Endothelial cell (in vitro differentiated cells): Measurements from ENCODE around the gene CTNND2. TPM values are rescaled to one million over a fixed set of nuclear protein-coding genes. Genes with fewer than 3 reads are reported as not detected.

Experiments
- DNase-seq: peaks from one replicate; pipeline ENCODE4 v3.0.0; 2021; ENCODE audit warnings: low spot score
- H3K27ac Mint-ChIP-seq: one replicate; pipeline ENCODE4 v1.8.0; 2021; ENCODE audit warnings: mixed read lengths, inconsistent platforms; ENCODE audit not compliant: unreplicated experiment
- H3K27me3 Mint-ChIP-seq: one replicate; pipeline ENCODE4 v1.8.0; 2021; ENCODE audit warnings: mild to moderate bottlenecking, moderate library complexity, mixed read lengths, inconsistent platforms; ENCODE audit not compliant: unreplicated experiment
- H3K36me3 Mint-ChIP-seq: one replicate; pipeline ENCODE4 v1.8.0; 2021; ENCODE audit warnings: mild to moderate bottlenecking, low read depth, mixed read lengths, inconsistent platforms; ENCODE audit not compliant: unreplicated experiment
- H3K4me1 Mint-ChIP-seq: one replicate; pipeline ENCODE4 v1.8.0; 2021; ENCODE audit warnings: mild to moderate bottlenecking, mixed read lengths, inconsistent platforms; ENCODE audit not compliant: unreplicated experiment
- H3K4me3 Mint-ChIP-seq: one replicate; pipeline ENCODE4 v1.8.0; 2021; ENCODE audit warnings: mild to moderate bottlenecking, mixed read lengths, inconsistent platforms; ENCODE audit not compliant: unreplicated experiment
- H3K9me3 Mint-ChIP-seq: one replicate; pipeline ENCODE4 v1.8.0; 2021; ENCODE audit warnings: mixed read lengths, inconsistent platforms; ENCODE audit not compliant: unreplicated experiment
- total RNA-seq: library from RNA; stranded (reverse); fragmentation: NEBNext Ultra II Directional; extraction: Animal tissue kit (Norgen Biotek cat#: 25700); gene quantifications from one replicate; pipeline ENCODE4 v1.2.1, GENCODE V29; 2021; ENCODE audit not compliant: unreplicated experiment
- TF ChIP-seq, protein P1 (sequence below): fragments of 200-600 bp; sonication (generic); IDR thresholded peaks from one replicate; pipeline ENCODE4 v1.5.0; 2021; ENCODE audit warnings: antibody characterized with exemption; ENCODE audit not compliant: unreplicated experiment

Gene CTNND2
- total RNA-seq, 1 donor from 2014 or later = 3.6 TPM

DNA sequence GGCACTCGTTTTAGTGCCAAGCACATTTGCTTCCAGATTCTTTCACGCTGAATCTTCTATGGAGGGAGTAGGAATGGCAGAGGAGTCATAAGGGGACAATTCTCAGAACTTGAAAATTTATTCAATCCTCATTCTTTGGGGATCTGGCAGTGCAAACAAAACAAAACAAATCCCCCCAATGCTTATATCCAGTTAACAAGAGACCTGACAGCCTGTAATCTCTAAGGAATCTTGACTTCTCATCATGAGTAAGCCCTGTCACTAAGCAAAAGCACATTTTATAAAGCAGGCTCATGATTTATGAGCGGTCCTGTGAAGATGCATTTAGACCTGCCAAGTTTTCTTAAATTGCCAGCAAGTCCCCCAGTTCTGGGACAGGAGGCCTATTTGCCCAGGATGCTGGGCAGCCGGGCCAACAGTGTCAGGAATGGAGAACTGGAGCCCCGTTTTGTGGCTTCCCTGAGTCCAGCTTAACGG, 513.9 kb downstream of the CTNND2 start:
- Mint-ChIP-seq H3K9me3 (no peaks in the 10 kb centered on the region), H3K27me3 (peaks cover 9% of the 10 kb centered on the region), H3K4me1 (peaks cover 19% of the 10 kb centered on the region), H3K4me3 (no peak overlapping the region), H3K27ac (no peak overlapping the region), H3K36me3 (no peaks in the 10 kb centered on the region)
- no peak for DNase-seq
- TF ChIP-seq, protein P1, sequence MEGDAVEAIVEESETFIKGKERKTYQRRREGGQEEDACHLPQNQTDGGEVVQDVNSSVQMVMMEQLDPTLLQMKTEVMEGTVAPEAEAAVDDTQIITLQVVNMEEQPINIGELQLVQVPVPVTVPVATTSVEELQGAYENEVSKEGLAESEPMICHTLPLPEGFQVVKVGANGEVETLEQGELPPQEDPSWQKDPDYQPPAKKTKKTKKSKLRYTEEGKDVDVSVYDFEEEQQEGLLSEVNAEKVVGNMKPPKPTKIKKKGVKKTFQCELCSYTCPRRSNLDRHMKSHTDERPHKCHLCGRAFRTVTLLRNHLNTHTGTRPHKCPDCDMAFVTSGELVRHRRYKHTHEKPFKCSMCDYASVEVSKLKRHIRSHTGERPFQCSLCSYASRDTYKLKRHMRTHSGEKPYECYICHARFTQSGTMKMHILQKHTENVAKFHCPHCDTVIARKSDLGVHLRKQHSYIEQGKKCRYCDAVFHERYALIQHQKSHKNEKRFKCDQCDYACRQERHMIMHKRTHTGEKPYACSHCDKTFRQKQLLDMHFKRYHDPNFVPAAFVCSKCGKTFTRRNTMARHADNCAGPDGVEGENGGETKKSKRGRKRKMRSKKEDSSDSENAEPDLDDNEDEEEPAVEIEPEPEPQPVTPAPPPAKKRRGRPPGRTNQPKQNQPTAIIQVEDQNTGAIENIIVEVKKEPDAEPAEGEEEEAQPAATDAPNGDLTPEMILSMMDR = no peak

DNA sequence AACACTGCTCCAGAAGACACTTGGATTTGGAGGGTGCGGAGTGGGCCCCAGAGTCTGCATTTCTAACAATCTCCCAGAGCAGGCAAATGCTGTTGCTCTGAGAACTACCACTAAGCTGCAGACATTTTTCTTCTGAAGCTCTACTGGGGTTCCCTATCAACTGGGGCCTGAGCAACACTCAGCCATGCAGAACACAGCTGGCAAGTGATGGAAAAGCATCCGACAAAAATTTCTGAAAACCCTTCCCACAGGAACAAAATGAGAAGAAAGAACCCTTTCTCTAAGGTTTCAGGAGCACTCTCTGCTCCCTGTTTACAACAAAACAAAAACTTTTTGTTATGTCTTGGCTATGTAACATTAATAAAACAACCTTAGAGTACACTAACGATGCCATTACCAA, 516.9 kb downstream of the CTNND2 start:
- peaks cover 16% of the 10 kb centered on the region for H3K27me3 Mint-ChIP-seq
- H3K36me3 Mint-ChIP-seq = peaks cover 3% of the 10 kb centered on the region
- no peak for DNase-seq
- TF ChIP-seq, protein P1 = no peak
- H3K9me3 Mint-ChIP-seq = no peaks in the 10 kb centered on the region
- H3K4me3 Mint-ChIP-seq = no peak overlapping the region
- peaks cover 16% of the 10 kb centered on the region for H3K4me1 Mint-ChIP-seq
- H3K27ac Mint-ChIP-seq = no peak overlapping the region

DNA sequence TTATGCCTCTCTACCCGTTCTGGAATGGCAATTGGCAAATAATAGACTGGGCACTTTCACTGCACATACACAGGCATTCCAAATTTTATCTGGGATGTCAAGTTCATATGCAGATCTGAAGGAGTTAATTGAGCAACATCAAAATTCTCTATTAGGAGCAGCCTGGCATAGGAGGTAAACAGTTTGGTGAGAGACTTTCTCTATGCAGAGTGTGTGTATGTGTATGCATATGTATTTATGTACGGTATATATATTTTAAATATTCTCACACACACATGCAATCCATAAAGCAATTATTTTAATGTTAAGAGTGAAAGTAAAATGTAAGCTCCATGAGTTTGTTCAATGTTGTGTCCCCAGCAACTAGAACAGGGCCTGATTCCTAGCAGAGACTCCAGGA, 517.8 kb downstream of the CTNND2 start:
- H3K27me3 Mint-ChIP-seq = peaks cover 16% of the 10 kb centered on the region
- no peak overlapping the region for H3K27ac Mint-ChIP-seq
- TF ChIP-seq, protein P1 = no peak
- no peaks in the 10 kb centered on the region for H3K9me3 Mint-ChIP-seq
- peaks cover 3% of the 10 kb centered on the region for H3K36me3 Mint-ChIP-seq
- H3K4me3 Mint-ChIP-seq = no peak overlapping the region
- DNase-seq = no peak
- H3K4me1 Mint-ChIP-seq = peaks cover 13% of the 10 kb centered on the region

DNA sequence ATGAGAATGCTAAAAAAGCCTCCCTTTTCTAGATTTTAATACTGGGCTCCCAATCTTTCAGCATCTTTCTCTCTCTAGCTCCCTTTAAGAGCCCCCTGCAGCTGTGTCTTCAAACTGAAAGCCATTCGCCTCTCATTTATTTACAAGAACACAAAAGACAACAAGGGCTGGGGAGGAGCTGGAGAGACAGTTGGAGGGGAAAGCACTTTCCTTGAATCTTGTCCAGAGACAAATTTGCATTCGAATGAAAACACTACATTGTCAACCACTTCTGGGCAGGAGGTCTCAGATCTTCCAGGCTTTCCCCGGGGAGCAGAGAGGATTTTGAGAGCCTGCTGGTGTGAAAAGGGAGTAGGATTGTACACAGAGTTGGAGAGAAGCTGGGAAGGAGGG, 518.3 kb downstream of the CTNND2 start:
- Mint-ChIP-seq H3K4me3 (no peak overlapping the region), H3K36me3 (peaks cover 3% of the 10 kb centered on the region), H3K9me3 (no peaks in the 10 kb centered on the region), H3K4me1 (peaks cover 13% of the 10 kb centered on the region), H3K27ac (no peak overlapping the region), H3K27me3 (peaks cover 16% of the 10 kb centered on the region)
- DNase-seq = no peak
- TF ChIP-seq, protein P1 = no peak

DNA sequence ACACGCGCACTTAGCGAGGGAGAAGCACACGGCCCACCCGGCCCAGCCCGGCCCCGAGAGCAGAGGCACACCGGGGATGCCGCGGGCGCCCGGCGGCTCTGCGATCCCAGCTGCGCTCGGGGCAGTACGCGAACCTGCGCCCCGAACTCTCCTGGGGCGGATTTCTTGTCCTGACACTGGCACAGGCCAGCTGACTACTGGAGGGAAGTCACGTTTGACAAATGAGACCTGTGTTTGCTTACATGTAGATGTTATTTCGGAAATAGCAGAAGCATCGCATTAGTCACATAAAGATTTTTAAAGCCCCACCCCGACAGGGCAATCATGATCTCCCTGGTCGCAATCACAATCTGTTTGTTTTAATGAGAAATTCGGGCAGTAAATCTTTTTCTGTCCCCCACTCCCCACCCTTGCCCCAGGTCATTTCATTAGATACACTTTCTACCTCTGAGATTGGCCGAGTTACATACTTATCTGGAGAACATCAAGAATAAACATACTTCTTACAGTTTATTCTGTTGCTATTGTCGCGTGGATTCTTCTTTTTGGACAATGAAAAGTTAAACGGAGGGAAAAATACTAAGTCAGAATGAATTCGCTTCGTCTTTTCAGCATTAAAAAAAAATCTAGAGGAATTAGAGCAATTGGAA, 518.9 kb downstream of the CTNND2 start:
- H3K27ac Mint-ChIP-seq = no peak overlapping the region
- peaks cover 13% of the 10 kb centered on the region for H3K4me1 Mint-ChIP-seq
- TF ChIP-seq, protein P1 = no peak
- H3K4me3 Mint-ChIP-seq = peak overlapping the region; percentile 83
- no peaks in the 10 kb centered on the region for H3K9me3 Mint-ChIP-seq
- DNase-seq = no peak
- peaks cover 3% of the 10 kb centered on the region for H3K36me3 Mint-ChIP-seq
- H3K27me3 Mint-ChIP-seq = peaks cover 16% of the 10 kb centered on the region
